Astrocyte (in vitro differentiated cells and primary cell): ENCODE data around the gene PLPP4.

Source experiments
- CTCF ChIP-seq: IDR thresholded peaks from 2 replicates; pipeline ENCODE4 v1.5.1; 2011; ENCODE audit warnings: low read depth, mild to moderate bottlenecking, inconsistent platforms, low read length, moderate library complexity; ENCODE audit not compliant: insufficient read depth
- EZH2 ChIP-seq: IDR thresholded peaks from 2 replicates; pipeline ENCODE4 v1.6.1; 2012; ENCODE audit warnings: mild to moderate bottlenecking, low read length, inconsistent platforms; ENCODE audit not compliant: insufficient read depth

DNA sequence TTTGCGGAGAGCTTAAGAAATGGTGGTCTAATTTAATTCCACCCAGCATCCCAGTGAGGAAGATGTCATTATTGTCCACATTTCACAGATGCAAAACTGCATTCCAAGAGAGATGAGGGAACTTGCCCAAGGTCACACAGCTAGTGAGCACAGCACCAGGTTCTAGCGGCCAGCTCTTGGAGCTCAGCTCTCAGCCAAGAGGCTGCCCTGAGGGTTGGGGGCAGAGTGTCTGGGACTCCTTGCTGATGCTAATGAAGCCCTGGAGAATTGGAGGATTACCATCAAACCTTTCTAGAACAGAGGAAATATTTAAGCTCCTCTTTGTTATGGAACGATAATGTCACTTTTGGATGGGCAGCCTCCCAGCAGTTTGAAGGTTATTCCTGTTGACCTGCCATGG is 48.0 kb downstream of the PLPP4 start:
- no peak for TF ChIP-seq CTCF
- no peak for TF ChIP-seq EZH2
